Parathyroid adenoma (tissue), 2 donors: Measurements from ENCODE around the gene EIF2AK3.

Experiments
- H2AFZ ChIP-seq: fragments of 300-600 bp; sonication (generic); one replicate; pipeline ENCODE4 v1.7.0; 2017; ENCODE audit warnings: antibody characterized with exemption, mild to moderate bottlenecking
- H3K27ac ChIP-seq: fragments of 300-600 bp; sonication (generic); one replicate; pipeline ENCODE4 v1.7.0; 2017
- H3K27me3 ChIP-seq: fragments of 300-600 bp; sonication (generic); one replicate; pipeline ENCODE4 v1.7.0; 2017; ENCODE audit warnings: low read length; ENCODE audit not compliant: control insufficient read depth, insufficient read depth
- H3K36me3 ChIP-seq: fragments of 300-600 bp; sonication (generic); one replicate; pipeline ENCODE4 v1.7.0; 2017; ENCODE audit warnings: low read length; ENCODE audit not compliant: control insufficient read depth, insufficient read depth
- H3K4me1 ChIP-seq: fragments of 300-600 bp; sonication (generic); one replicate; pipeline ENCODE4 v1.7.0; 2017; ENCODE audit warnings: control low read depth
- H3K4me2 ChIP-seq: fragments of 300-600 bp; sonication (generic); one replicate; pipeline ENCODE4 v1.7.0; 2017; ENCODE audit warnings: low read length
- H3K4me3 ChIP-seq: fragments of 300-600 bp; sonication (generic); one replicate; pipeline ENCODE4 v1.7.0; 2017; ENCODE audit warnings: low read depth, low read length
- H3K79me2 ChIP-seq: fragments of 300-600 bp; sonication (generic); one replicate; pipeline ENCODE4 v1.7.0; 2017; ENCODE audit warnings: control low read depth
- H3K9ac ChIP-seq: fragments of 300-600 bp; sonication (generic); one replicate; pipeline ENCODE4 v1.7.0; 2017; ENCODE audit warnings: mild to moderate bottlenecking
- H3K9me3 ChIP-seq: fragments of 300-600 bp; sonication (generic); one replicate; pipeline ENCODE4 v1.7.0; 2017; ENCODE audit warnings: low read length; ENCODE audit not compliant: control insufficient read depth
- CTCF ChIP-seq: fragments of 300-600 bp; sonication (generic); IDR thresholded peaks from one replicate; pipeline ENCODE4 v1.7.0; 2017; ENCODE audit warnings: antibody characterized with exemption, mild to moderate bottlenecking
- donor health status: primary hyperparathyroidism.

EIF2AK3 gene

DNA sequence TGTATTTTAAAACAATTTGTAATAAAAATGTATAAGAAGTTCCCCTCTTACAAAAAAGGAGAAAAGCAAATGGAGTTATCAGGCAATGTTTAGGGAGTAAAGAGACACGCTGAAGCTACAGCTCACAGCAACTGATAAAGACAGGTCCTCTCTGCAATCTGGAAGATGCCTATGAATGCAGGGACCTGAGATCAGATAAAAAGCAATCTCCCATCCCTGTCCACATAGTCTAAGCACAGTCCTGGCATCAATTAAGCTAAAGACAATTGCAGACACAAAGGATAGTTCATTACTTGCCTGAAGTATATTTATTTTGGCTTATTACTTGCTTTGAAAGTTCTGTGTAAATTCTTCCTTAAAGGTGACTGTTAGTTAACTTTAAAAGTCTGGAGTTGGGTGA is 5.0 kb downstream of the EIF2AK3 start:
- H3K9ac ChIP-seq, result no peak overlapping the region

DNA sequence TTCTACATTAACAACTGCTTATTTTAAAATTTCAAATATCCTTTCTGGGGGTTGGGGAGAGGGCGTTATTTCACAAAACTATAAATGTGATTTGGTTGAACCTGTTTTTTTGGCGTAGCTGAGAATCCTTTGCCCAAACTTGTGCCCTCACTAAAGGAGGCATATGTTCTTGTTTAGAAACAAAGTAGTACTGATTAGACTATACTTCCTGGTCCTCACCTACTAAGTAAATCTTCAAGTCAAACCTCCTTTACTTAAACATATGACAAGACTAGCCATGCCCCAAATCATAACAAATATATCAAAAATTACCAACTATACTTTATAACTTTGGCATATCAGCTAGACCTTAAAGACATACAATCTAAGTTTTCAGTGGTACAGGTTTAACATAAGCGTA is 5.8 kb downstream of the EIF2AK3 start:
- TF ChIP-seq CTCF, result no peak
- Histone ChIP-seq H2AFZ (no peak overlapping the region), H3K9ac (no peak overlapping the region), H3K4me2 (no peak overlapping the region), H3K4me3 (no peak overlapping the region), H3K27ac (no peak overlapping the region), H3K9me3 (no peaks in the 10 kb centered on the region), H3K36me3 (no peaks in the 10 kb centered on the region), H3K79me2 (peaks cover 47% of the 10 kb centered on the region), H3K4me1 (no peaks in the 10 kb centered on the region), H3K27me3 (no peaks in the 10 kb centered on the region)

More for the DNA sequence above, 5.0 kb downstream of the EIF2AK3 start:
- Histone ChIP-seq H3K27me3 (no peaks in the 10 kb centered on the region), H3K79me2 (peaks cover 43% of the 10 kb centered on the region), H3K36me3 (no peaks in the 10 kb centered on the region), H3K9me3 (no peaks in the 10 kb centered on the region), H3K4me3 (no peak overlapping the region), H3K27ac (no peak overlapping the region), H3K4me2 (no peak overlapping the region), H3K4me1 (no peaks in the 10 kb centered on the region), H2AFZ (no peak overlapping the region)
- no peak for TF ChIP-seq CTCF

DNA sequence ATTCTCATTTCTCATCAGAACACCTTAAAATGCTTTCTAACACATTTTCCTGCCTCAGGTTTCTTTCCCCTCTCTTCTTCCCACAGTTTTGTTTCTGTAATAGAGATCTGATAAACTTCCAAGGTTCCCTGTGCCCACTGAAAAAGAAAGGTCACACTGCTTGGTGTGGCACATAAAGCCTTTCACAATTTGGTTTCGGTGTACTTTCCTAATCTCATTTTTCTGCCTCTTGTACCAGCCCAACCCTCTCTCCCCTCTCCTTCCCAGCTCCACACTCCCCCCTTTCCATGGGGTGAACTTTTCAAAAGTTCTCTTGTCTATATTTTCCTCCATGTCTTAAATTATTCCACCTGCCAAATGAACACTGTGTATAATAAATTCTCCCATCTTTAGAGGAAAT is 7.2 kb downstream of the EIF2AK3 start:
- Histone ChIP-seq H3K4me3 (no peak overlapping the region), H3K79me2 (peaks cover 41% of the 10 kb centered on the region), H3K36me3 (no peaks in the 10 kb centered on the region), H3K4me1 (no peaks in the 10 kb centered on the region), H2AFZ (no peak overlapping the region), H3K4me2 (no peak overlapping the region), H3K27ac (no peak overlapping the region), H3K9ac (no peak overlapping the region), H3K27me3 (no peaks in the 10 kb centered on the region), H3K9me3 (no peaks in the 10 kb centered on the region)
- no peak for TF ChIP-seq CTCF

- Histone ChIP-seq H3K4me3 (no peak overlapping the region), H3K9ac (no peak overlapping the region), H3K4me2 (no peak overlapping the region), H2AFZ (no peak overlapping the region), H3K79me2 (peaks cover 25% of the 10 kb centered on the region), H3K9me3 (no peaks in the 10 kb centered on the region), H3K27ac (no peak overlapping the region), H3K4me1 (peaks cover 4% of the 10 kb centered on the region), H3K27me3 (no peaks in the 10 kb centered on the region), H3K36me3 (no peaks in the 10 kb centered on the region)
- no peak for TF ChIP-seq CTCF
These were observed 11.4 kb downstream of the EIF2AK3 start for GRCh38 chr2:88615822-88616221.

DNA sequence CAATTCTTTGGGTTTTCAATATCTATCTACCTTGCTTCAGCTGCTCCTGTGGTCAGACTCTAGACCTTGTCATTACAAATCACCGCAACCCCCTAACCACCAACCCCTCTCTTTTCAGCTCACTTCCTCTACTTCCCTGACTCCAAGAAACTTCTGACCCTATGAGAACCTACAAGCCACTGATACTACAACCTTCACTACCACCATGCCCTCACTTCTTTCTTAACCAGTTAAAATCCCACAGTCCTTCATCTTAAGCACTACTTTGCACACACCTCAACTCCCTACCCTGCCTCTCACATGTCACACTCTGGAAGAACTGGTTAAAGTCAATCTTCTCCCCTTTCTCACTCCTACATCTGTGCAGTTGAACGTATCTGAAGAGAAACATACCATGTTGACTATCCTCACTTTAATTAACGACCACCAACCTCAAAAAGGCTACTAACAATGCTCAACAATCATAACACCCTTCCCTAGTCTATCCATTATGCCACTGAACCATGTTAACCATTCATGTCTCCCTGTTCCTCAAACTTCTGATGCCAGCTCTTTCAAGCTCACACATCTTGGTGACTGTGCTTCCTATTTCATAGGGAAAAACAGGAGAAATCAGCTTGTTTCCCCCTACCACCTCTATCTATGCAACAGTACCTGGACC is 12.6 kb downstream of the EIF2AK3 start:
- Histone ChIP-seq H3K9me3 (no peaks in the 10 kb centered on the region), H3K4me2 (no peak overlapping the region), H3K9ac (no peak overlapping the region), H3K36me3 (no peaks in the 10 kb centered on the region), H3K4me3 (no peak overlapping the region), H3K4me1 (peaks cover 4% of the 10 kb centered on the region), H3K79me2 (peaks cover 22% of the 10 kb centered on the region), H2AFZ (no peak overlapping the region), H3K27me3 (no peaks in the 10 kb centered on the region), H3K27ac (no peak overlapping the region)
- no peak for TF ChIP-seq CTCF
